C4-2B (cell line): ENCODE results near the gene CDK5RAP1.
"Not testable (repeated sequence)": the region's sequence is repeated elsewhere in the genome, so short reads cannot be mapped to it uniquely, and the experiment has no call there.

Experiments used
- H3K27ac ChIP-seq: fragments of 450-650 bp; 2 replicates; pipeline ENCODE4 v1.5.1; 2017
- CTCF ChIP-seq: fragments of 450-650 bp; conservative IDR thresholded peaks from 2 replicates; pipeline ENCODE4 v1.5.1; 2017; ENCODE audit warnings: mild to moderate bottlenecking
- ZFX ChIP-seq: fragments of 450-650 bp; IDR thresholded peaks from 2 replicates; pipeline ENCODE4 v1.6.1; 2017

CDK5RAP1 gene

GRCh38 chr20:33431797-33432381 lies 30.6 kb upstream of the CDK5RAP1 start:
- H3K27ac ChIP-seq = no peak overlapping the region
- TF ChIP-seq CTCF = no peak
- no peak for TF ChIP-seq ZFX

- H3K27ac ChIP-seq = not testable (repeated sequence)
These were observed 22.6 kb upstream of the CDK5RAP1 start for GRCh38 chr20:33423875-33424274.

- no peak for TF ChIP-seq CTCF
- TF ChIP-seq ZFX = no peak
- no peak overlapping the region for H3K27ac ChIP-seq
These were observed 22.0 kb upstream of the CDK5RAP1 start for GRCh38 chr20:33423141-33423834.

- no peak overlapping the region for H3K27ac ChIP-seq
- TF ChIP-seq ZFX (no peak), CTCF (no peak)
These were observed 18.0 kb upstream of the CDK5RAP1 start for GRCh38 chr20:33419140-33419974.

GRCh38 chr20:33418033-33418432 lies 16.7 kb upstream of the CDK5RAP1 start:
- TF ChIP-seq ZFX (no peak), CTCF (no peak)
- H3K27ac ChIP-seq = no peak overlapping the region

GRCh38 chr20:33415948-33416347 lies 14.6 kb upstream of the CDK5RAP1 start:
- TF ChIP-seq CTCF = no peak; the same call in 1 of the 2 replicates
- no peak for TF ChIP-seq ZFX
- no peak overlapping the region for H3K27ac ChIP-seq

GRCh38 chr20:33412484-33412838 lies 11.1 kb upstream of the CDK5RAP1 start:
- H3K27ac ChIP-seq = no peak overlapping the region
- TF ChIP-seq CTCF (no peak), ZFX (no peak)
